GM12872 (cell line): ENCODE data around the gene KHNYN.

Experiments
- TF ChIP-seq, protein P1 (sequence below): IDR thresholded peaks from 3 replicates; pipeline ENCODE4 v1.5.1; 2011; ENCODE audit warnings: low read depth, mild to moderate bottlenecking, low read length, moderate library complexity; ENCODE audit not compliant: insufficient read depth

The KHNYN gene

DNA sequence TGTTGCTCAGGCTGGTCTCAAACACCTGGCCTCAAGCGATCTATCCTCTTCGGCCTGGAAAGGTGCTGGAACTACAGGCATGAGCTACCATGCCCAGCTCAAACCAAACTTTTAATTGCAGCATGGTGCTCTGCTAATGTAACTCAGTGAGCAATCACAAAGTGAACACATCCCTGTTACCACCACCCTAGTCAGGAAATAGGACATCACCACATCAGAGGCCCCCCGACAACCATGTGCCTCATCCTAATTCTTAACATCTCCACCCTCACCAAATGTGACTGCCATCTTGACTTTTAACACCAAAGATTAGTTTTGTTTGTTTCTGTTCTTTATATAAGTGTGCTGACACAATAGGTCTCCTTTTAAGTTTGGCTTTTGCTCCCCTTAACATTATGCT lies 35.6 kb downstream of the KHNYN start:
- TF ChIP-seq, protein P1, sequence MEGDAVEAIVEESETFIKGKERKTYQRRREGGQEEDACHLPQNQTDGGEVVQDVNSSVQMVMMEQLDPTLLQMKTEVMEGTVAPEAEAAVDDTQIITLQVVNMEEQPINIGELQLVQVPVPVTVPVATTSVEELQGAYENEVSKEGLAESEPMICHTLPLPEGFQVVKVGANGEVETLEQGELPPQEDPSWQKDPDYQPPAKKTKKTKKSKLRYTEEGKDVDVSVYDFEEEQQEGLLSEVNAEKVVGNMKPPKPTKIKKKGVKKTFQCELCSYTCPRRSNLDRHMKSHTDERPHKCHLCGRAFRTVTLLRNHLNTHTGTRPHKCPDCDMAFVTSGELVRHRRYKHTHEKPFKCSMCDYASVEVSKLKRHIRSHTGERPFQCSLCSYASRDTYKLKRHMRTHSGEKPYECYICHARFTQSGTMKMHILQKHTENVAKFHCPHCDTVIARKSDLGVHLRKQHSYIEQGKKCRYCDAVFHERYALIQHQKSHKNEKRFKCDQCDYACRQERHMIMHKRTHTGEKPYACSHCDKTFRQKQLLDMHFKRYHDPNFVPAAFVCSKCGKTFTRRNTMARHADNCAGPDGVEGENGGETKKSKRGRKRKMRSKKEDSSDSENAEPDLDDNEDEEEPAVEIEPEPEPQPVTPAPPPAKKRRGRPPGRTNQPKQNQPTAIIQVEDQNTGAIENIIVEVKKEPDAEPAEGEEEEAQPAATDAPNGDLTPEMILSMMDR, result no peak

DNA sequence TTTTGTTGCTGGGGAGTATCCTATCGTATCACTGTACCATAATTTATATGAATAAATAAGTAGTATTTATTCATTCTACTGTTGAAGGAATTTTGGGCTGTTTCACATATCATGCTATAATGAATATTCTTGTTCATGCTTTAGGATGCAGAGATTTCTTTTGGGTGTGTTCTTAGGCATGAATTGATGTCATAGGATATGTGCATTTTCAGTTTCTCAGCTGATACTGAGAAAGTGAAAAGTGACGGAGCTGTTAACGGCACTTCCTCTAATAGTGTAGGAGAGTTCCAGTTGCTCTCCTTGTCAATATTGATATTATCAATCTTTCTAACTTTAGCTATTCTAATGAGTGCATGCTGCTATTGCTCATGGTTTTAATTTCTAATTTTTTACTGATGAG lies 36.1 kb downstream of the KHNYN start:
- TF ChIP-seq, protein P1, result no peak

- TF ChIP-seq, protein P1, result no peak
Observed at GRCh38 chr14:24473211-24473610, 43.5 kb downstream of the KHNYN start.

DNA sequence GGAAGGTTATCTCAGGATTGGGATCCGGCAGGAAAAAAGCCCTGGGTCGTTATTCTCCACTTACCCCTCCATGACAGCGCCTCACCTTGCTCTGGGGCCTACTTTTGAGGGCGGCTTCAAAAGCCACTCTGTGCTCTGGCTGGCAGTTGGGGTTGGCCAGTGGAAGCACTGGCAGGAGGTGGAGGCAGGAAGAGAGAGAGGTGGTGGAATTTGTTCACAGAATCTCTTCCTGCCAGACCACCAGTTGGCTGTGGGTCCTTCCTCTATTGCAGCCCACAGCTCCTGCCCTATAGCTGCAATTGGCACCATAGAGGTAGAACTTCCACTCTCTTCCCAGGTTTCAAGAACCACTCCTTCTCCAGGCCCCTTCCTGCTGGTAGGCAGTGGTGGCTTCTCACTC lies 45.5 kb downstream of the KHNYN start:
- TF ChIP-seq, protein P1, result no peak

DNA sequence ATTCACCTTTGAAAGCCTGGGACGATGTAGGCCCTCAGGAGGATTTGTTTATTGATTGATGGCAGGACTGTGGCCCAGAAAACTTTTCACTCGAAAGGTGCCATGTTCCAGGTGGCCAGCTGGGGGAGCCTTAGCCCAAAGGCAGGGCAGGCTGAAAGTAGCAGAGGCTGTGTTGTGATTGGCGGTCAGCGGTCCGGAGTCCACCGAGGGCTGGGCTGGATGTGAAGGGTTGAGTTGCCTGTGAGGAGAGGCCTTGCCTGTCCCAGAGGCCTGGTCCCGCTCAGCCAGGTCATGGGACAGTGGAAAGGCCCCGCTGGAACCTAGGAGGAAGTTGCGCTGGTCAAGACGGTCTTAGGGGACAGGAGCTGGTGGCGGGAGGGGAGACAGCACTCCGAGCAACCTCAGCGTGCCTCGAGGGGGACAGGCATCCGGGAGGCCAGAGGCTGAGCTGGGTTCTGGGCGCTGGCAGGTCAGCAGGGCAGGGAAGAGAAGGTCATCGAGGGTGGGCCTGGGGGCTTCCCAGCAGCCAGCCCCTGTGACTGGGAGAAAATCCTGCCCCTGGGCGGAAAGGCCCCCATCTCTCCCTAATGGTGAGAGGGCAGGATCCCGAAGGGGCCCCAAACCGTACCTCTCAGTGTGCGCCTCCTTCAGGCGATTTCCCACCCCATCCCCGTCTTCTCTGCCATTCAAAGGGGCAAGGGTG lies 52.0 kb downstream of the KHNYN start:
- TF ChIP-seq, protein P1, result peak; percentile 92

DNA sequence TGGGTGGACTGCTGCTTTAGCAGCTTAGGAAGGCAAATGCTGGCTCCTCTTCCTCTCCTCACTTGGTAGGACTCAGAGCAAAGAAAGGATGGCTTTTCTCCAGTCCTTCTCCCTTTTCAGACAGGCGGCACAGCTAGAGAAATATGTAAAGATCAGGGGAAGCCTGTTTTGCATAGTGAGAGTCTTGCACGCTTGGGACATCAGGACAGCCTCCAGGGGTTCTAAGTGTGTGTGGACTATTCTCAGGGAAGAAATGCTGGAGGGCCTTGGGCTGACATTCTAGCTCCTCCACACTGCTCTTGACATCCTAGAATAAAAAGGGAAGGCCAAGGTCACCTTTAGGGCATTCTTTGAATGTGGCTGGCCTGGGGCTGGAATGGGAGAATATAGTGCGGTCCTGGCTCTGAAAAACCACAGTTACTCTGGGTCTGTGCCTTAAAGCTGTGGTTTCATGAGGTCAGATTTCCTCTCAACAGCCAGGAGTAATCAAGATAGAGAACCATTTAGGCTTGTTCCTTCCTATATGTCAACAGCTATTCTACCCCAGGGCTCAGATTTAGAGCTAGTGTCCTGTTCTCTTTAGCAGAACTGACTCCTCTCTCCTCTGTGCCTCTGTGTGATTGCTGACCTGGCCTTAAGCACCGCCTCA lies 54.0 kb downstream of the KHNYN start:
- TF ChIP-seq, protein P1, result no peak
